HG02884 (cell line): ENCODE results near the gene ASTN2.
"Not testable (repeated sequence)": the region's sequence is repeated elsewhere in the genome, so short reads cannot be mapped to it uniquely, and the experiment has no call there.

Experiments used
- ATAC-seq: cut with Tn5 transposase; IDR thresholded peaks from one replicate; pipeline ENCODE4 v1.9.1; 2021; ENCODE audit warnings: mild to moderate bottlenecking, moderate library complexity; ENCODE audit not compliant: unreplicated experiment

ASTN2 gene

DNA sequence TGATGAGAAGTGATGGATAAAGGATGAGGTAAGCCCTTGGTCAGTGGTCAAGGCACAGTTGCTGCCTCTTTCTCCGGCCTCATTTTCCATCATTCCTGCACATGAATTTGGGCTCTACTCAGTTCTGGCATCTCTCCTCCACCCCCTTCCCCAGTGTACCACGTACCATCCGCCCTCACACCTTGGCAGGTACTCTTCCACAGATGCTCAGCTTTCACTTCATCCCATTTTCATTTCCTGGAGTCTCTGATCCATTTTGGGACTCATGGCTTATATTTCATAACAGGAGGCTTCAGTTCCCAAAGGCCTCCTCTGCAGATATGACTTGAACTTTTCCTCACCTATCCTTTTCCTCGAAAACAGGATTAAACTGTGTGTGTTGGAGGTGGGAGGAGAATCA is 326.7 kb downstream of the ASTN2 start:
- no peak for ATAC-seq

GRCh38 chr9:117084221-117084620 is 330.6 kb downstream of the ASTN2 start:
- no peak for ATAC-seq

DNA sequence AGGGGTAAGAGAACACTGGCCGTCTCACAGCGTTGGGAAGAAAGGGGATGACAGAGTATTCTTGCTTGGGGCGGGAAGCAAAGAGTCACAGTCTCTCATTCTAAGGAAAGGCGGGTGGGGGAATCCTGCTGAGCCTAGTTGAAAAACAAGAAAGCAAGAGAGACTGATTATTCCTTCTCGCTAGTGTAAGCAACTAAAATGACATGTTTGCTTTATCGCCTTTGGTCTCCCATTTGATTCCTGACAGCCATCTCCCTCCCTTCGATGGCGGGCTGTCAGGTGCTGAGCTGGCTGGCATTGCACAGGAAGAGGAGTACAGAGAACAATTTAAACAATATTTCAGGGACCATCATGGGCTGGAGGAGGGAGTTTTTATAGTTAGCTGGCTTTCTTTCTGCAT is 331.3 kb downstream of the ASTN2 start:
- ATAC-seq, result no peak

DNA sequence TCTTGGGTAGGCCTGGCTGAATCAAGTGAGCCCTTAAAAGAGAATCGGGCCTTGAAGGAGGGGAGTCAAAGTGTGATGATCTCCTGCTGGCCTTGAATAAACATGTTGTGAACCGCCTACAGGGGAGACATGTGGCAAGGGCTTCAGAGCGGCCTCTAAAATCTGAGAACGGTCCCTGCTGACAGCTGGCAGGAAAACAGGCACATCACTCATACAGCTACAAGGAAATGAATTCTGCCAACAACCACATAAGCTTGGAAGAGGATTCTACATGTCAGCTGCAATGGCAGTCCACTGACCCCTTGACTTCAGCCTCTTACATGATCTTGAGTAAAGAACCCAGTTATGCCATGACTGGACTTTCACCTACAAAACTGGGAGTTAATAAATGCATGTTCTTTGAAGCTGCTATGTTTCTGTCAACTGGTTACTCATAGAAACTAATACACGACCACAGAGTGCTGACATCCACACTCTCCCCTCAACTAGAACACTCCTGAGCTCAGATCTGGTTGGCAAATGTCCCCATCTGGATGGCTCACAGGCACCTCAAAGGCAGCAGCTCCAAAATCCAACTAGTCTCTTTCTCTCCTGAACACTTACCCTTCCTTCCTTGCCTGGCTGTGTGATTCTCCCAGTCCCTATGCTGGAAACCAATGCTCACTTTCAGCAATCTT is 333.1 kb downstream of the ASTN2 start:
- ATAC-seq, result no peak

DNA sequence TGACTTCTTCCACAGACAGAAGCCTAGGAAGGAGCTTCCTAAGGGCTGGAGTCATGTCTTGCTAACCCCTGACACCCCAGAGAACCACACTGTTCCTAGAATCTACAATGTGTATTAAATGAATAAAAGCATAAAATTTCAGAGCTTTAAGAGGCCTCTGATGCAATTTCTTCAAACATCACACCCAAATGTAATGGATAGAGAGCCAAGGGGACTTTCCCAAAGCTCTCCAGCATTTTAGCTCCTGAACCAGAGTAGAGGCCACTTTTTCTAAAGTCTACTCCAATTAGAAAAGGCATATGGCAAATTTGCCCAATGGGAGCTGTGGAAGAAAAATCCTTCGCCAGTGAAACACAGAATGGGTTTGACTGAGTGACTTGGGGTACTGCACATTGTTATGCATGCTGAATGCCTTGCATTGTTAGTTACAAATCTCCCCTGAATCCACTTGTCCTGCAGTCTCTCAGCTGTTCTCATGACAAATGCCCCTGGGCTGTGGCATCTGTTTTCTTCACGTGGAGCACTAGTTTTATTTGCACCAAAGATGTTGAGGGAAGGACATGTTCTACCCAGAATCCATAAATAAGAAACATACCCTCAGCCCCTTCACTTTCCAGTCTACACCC is 334.0 kb downstream of the ASTN2 start:
- ATAC-seq, result no peak

- no peak for ATAC-seq
These were observed 338.1 kb downstream of the ASTN2 start for GRCh38 chr9:117076571-117077290.

GRCh38 chr9:117075636-117076035 is 339.2 kb downstream of the ASTN2 start:
- ATAC-seq, result no peak

GRCh38 chr9:117074784-117075520 is 339.9 kb downstream of the ASTN2 start:
- ATAC-seq, result no peak

DNA sequence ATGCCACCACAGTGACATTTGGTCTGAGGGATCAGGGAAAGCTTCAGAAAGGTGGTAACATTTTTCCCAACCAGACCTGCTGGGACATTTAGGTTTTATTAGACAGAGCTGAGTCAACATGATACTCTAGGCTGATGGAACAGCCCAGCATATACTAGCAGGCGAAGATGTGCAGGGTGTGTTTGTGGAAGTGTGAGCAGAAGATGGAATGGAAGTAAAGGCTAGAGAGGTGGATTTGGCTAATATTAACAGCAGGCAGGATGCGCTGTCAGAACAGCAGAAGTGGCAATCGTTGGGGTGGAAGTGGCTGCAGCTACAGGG is 340.6 kb downstream of the ASTN2 start:
- ATAC-seq, result no peak

DNA sequence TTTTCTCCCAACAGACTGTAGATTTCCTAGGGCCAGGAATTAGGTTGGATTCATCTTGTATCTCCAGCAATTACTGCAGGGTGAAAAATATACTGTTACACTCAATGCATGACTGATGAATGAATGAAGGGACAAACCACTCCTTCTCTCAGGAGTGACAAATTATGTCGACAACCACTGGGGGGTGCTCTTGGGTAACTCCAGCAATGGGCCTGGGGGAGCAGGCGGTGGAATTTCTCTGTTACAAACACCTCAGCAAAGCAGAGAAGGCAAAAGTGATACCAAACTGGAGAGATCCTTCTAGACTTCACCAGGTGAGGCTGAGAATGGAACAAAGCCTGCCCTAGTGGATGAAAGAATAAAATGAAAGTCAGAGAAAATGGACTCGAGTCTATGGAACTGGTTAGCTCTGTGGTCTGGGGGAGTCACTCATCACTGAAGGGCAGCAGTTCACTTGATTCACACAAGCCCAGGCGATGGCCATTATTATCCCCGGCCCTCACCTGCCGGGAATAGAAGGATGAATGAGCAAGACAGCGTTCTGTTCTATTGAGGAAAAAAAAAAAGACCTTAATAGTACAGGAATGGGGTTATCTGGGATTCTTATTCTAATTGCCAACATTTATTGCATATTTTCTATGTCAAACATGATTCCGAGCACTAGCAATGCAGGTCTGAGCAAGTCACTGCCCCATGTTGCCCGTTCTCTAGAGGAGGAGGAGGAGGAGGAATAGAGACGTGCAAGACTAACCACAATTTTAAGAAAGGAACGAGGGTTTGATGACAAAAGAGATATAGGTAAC is 341.1 kb downstream of the ASTN2 start:
- no peak for ATAC-seq

DNA sequence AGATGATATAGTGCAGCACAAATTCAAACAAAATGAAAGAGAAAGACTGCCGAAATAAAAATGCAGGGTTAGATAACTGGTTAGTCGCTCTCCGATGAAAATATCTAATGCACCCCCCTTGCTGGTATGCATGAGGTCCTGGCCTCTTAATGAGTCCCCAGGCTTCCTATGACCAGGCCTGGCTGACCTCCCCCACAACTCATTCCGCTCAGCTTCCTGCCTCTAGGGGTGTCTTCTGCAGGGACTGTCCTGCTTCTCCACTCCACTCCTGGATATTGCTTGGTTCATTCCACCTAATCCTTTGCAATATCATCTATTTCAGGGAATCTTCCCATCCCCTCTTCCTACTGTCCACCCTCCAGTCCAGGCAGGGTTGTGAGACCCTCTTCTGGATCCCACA is 341.8 kb downstream of the ASTN2 start:
- ATAC-seq, result no peak

- ATAC-seq, result no peak
These were observed 342.6 kb downstream of the ASTN2 start for GRCh38 chr9:117072216-117072615.

GRCh38 chr9:117071673-117072207 is 343.1 kb downstream of the ASTN2 start:
- ATAC-seq, result not testable (repeated sequence)

DNA sequence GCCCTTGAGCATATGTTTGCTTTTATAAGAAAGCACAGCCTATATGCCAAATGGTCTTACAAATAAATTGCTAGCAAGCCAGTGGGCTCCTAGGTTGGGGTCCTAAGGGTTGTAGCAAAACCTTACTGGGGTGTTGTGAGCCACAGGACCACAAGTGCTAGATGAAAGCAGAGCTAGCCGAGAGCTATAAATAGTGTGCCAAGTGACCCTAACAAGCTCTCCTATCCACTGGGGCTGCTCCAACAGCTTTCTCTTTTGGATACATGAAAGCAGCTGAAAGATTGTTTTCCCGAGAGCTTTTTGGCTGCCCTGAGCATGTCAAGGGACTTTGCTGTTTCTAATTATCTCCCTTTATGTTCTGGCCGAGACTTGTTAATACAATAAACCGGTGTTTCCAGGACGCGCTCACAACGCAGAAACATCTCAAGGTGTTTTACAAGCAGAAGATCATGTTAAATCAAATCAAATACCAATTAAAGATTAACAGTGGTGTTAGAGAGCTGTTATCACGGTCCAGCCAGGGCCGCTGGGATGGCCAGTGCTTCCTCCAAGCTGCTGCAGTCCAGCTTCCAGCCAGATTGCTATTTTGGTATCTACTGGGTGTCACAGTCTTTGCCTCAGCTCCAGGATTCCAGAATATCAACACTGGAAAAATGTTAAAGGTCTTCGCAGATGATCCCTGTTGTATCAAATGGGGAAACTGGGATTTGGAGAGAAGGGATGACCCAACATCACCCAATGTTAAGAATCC is 351.0 kb downstream of the ASTN2 start:
- no peak for ATAC-seq

DNA sequence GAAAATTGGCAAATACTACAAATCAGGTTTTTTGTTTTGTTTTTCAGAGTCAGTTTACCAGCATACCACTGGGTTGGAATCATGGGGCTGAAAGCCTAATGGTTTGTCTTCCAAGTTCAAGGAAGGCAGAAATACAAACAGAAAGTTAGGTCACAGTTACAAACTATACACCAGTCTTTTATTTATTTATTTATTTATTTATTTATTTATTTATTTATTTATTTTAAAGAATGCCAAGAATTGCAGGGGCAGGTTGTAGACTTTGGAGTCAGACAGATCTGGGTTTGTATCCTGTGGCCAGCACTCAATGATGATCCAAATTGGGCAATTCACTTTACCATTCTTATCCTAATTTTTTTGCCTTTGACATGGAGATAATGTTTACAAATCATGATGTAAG is 353.9 kb downstream of the ASTN2 start:
- no peak for ATAC-seq

DNA sequence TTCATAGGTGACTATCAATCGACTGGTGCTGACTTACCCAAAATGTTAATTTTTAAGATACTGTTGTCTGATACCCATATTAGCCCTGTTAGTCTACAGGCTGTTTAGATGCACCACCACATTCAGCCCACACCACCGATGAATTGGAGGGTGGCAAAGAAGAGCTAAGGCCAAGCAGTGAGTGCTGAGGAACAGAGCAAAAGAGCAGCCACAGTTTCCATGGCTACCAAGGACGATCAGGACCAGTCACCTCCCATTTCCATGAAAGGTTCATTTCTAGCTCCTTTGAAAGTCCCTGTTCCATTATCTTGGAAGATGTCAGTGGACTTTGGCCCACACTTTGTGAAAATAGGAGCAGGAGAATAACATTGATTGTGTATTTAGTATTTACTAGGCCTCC is 364.9 kb downstream of the ASTN2 start:
- ATAC-seq, result no peak

GRCh38 chr9:117046666-117047327 is 368.1 kb downstream of the ASTN2 start:
- ATAC-seq, result peak; percentile 90

DNA sequence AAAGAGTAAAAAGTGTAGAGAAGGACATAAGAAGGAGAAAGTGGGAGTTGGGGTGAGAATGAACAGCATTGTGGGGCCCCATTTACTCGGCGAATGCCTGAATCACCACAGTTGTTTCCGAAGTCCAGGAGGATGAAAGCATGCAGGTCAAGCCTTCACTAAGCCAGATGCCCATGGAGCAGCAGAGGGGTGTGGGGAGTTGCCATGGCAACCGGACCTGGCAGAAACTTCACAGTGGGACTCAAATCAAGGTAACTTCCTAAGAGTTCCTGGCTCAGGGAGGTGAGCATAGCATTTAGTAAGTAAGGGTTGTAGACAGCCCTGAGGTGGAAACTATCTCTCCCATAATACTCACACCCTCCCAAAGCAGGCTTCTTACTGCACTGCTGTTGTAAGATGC is 370.6 kb downstream of the ASTN2 start:
- ATAC-seq, result no peak

DNA sequence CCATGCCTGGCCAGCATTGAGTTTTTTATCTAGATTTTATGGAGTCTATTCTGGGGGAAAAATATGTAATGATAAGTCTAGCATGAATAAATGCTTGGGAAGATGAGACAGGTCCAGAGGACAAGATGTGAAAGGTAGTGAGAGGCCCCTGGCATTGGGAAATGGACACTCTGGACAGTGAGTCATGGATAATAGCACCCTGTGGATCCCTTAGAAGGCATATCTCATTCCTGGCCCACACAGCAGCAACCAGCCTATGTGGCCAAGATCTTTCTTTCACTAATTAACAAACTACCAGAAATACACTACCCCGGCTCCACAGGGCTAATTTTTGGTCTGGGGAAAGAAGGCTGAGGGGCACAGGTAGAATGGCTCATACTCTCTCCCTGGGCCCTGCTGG is 371.7 kb downstream of the ASTN2 start:
- no peak for ATAC-seq
